BJ (cell line): ENCODE results near the gene MGAM2. TPM values are rescaled to one million over a fixed set of nuclear protein-coding genes. Genes with fewer than 3 reads are reported as not detected.

Experiments used
- CTCF ChIA-PET: fragments of 350-600 bp; formaldehyde crosslinking; extraction: SDS; loops from one replicate; lab custom pipeline; 2021; ENCODE audit warnings: antibody characterized with exemption, inconsistent platforms; lab: Yijun Ruan, JAX
- POLR2A ChIA-PET: fragments of 300-600 bp; sonication (Branson Sonifier 250); formaldehyde crosslinking; extraction: SDS; loops from one replicate; lab custom pipeline; 2021; ENCODE audit warnings: antibody characterized with exemption; lab: Charles Lee
- DNase-seq: peaks from one replicate; pipeline ENCODE4 v3.0.0-alpha.2; 2011; ENCODE audit warnings: low read depth
- H3K27me3 ChIP-seq: 2 replicates; pipeline ENCODE4 v1.6.0; 2011; ENCODE audit warnings: low read length; ENCODE audit not compliant: control insufficient read depth, insufficient read depth
- H3K36me3 ChIP-seq: 2 replicates; pipeline ENCODE4 v1.5.1; 2011; ENCODE audit warnings: low read length; ENCODE audit not compliant: control insufficient read depth, insufficient read depth
- H3K4me3 ChIP-seq: 2 replicates; pipeline ENCODE4 v1.5.1; 2011; ENCODE audit warnings: low read depth, mild to moderate bottlenecking, control low read depth, low read length
- polyA plus RNA-seq: library from polyadenylated mRNA; depleted of rRNA; stranded (reverse); fragments of >200 nt; gene quantifications from 2 replicates; pipeline ENCODE4 v1.2.3, GENCODE V29; 2011
- TF ChIP-seq, protein P1 (sequence below): IDR thresholded peaks from 2 replicates; pipeline ENCODE4 v1.5.1; 2011; ENCODE audit warnings: low read depth, mild to moderate bottlenecking, control low read depth, inconsistent platforms, low read length, moderate library complexity; ENCODE audit not compliant: insufficient read depth

The MGAM2 gene
- polyA plus RNA-seq, 1 experiment, result not detected

DNA sequence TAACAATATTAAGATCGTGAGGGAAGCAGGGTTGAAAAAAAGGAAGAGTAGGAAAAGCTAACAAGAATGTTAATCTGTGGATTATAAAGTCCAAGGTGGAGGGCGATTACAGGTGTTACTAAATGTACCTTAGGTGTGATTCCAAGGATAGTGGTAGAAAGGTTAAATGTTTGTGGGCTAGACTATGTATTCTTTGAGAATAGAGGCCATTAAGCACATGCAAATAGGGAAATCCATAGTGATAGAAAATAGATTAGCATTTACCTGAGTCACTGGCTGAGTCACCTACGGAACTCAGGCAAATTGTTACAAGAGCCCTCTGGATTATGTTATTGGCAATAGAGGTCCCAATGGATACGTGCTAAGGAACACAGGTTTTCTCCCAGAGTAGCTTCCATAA, 9.0 kb downstream of the MGAM2 start:
- POLR2A ChIA-PET, result no interaction called here
- CTCF ChIA-PET, result no interaction called here
- TF ChIP-seq, protein P1, sequence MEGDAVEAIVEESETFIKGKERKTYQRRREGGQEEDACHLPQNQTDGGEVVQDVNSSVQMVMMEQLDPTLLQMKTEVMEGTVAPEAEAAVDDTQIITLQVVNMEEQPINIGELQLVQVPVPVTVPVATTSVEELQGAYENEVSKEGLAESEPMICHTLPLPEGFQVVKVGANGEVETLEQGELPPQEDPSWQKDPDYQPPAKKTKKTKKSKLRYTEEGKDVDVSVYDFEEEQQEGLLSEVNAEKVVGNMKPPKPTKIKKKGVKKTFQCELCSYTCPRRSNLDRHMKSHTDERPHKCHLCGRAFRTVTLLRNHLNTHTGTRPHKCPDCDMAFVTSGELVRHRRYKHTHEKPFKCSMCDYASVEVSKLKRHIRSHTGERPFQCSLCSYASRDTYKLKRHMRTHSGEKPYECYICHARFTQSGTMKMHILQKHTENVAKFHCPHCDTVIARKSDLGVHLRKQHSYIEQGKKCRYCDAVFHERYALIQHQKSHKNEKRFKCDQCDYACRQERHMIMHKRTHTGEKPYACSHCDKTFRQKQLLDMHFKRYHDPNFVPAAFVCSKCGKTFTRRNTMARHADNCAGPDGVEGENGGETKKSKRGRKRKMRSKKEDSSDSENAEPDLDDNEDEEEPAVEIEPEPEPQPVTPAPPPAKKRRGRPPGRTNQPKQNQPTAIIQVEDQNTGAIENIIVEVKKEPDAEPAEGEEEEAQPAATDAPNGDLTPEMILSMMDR, result no peak
- no peak for DNase-seq
- Histone ChIP-seq H3K36me3 (no peaks in the 10 kb centered on the region), H3K4me3 (no peak overlapping the region), H3K27me3 (no peaks in the 10 kb centered on the region)

DNA sequence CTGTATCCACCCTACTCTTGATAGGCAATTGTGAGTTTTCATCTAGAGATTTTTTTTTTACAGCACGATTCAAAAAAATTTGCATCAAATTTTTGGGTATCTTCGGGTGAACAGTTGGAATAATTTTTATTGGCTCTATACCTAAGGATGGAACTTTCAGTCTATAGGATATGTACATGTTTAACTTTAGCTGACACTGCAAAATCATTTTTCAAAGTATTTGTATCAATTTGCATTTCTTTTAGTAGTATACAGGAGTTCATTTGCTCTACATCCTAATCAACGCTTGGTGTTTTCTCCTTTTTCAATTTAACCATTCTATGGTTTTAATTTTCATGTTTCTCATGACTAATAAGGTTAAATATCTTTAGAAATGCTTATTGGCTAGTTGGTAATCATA, 11.7 kb downstream of the MGAM2 start:
- H3K36me3 ChIP-seq, result no peaks in the 10 kb centered on the region
- no peak for DNase-seq
- TF ChIP-seq, protein P1, result no peak
- no peaks in the 10 kb centered on the region for H3K27me3 ChIP-seq
- H3K4me3 ChIP-seq, result no peak overlapping the region
- POLR2A ChIA-PET, result no interaction called here
- CTCF ChIA-PET, result no interaction called here

DNA sequence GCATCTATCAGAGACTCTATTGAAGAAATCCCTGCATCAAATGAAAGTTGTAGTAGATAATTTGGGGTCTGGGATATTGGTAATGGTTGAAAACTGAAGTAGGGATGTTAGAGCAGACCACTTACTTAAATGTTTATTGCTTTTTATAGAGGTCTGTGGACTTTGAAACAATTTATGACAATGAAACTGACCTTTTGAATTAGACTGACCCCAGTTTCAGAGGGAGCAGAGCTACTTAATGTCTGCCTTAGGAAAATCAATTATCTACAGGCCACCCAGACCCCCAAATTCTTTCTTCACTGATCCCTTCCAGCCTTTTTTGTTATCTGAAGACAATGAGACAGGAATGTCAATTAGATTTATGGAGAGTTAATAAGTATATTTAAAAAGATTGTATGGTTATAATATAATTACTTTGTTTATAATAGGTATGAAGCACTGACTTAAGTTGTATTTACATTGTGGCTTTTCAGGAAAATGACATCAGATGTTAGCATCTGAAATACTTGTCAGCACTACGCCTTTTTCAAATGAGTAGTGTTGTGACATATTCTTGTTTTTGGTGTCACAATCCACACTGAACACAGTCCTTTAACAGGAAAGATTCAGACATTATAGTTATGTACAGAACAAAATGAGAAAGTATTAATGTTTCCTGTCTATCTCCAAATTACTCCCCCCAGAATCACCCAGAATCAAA, 13.9 kb downstream of the MGAM2 start:
- Histone ChIP-seq H3K27me3 (no peaks in the 10 kb centered on the region), H3K36me3 (no peaks in the 10 kb centered on the region), H3K4me3 (no peak overlapping the region)
- TF ChIP-seq, protein P1, result no peak
- no peak for DNase-seq
- ChIA-PET CTCF (no interaction called here), POLR2A (no interaction called here)

DNA sequence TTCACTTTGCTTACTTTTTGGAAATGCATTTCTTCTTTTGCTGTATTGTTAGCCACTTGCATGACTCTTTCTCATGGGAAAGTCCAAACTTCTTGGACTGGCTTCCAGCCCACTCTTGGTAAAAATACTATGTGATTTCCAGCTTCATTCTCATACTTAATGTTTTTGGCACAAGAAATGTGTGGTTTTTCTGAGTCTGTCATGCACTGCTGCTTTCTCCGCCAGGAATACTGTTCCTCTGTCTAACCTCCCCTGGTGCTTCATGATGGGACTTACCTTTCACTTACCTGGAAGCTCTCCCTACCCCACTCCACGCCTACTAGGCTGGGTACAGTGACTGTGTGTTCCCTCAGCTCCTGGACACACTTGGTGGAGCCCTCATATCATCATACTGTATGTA, 18.7 kb downstream of the MGAM2 start:
- no peaks in the 10 kb centered on the region for H3K27me3 ChIP-seq
- H3K36me3 ChIP-seq, result no peaks in the 10 kb centered on the region
- TF ChIP-seq, protein P1, result no peak
- no peak overlapping the region for H3K4me3 ChIP-seq
- CTCF ChIA-PET, result no interaction called here
- DNase-seq, result no peak
- POLR2A ChIA-PET, result no interaction called here

DNA sequence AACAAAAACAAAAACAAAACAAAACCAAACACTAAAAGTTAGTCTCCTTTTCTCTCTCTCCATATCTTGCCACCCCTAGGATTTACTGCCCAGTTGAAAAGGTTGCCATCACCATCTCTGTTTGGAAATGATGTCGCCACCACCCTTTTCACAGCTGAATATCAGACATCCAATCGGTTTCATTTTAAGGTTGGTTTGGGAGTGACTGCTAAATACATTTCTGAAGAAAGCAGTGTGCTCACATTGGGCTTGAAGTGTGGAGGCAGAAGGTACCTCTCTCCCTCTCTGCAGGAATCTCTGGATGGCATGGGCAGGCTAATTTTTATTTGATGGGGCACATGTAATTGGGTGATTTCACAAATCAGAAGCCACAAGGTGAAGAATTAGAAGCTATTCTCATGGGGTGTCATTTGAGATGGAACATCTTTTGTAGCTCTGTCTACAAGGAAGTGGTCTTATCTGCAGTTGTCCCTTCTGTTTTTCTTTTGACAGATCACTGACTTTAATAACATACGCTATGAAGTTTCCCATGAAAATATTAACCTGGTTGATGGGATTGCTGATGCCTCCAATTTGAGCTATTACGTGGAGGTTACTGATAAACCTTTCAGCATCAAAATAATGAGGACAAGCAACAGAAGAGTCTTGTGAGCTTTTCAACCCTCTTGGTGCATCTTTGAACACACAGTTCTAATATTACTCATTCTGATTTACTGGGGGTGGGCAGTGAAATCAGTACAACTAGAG, 20.1 kb downstream of the MGAM2 start:
- CTCF ChIA-PET, result no interaction called here
- H3K4me3 ChIP-seq, result no peak overlapping the region

More for the DNA sequence above, 20.1 kb downstream of the MGAM2 start:
- POLR2A ChIA-PET, result no interaction called here
- DNase-seq, result no peak
- TF ChIP-seq, protein P1, result no peak
- no peaks in the 10 kb centered on the region for H3K36me3 ChIP-seq
- no peaks in the 10 kb centered on the region for H3K27me3 ChIP-seq
